Measurements from ENCODE around the gene RASAL2. TPM values are rescaled to one million over a fixed set of nuclear protein-coding genes. Genes with fewer than 3 reads are reported as not detected.
"Not testable (repeated sequence)": the region's sequence is repeated elsewhere in the genome, so short reads cannot be mapped to it uniquely, and the experiment has no call there.

The RASAL2 gene
- total RNA-seq, 4 donors from 2014 or later = 26.0 to 51.4 (median 31.0) TPM

DNA sequence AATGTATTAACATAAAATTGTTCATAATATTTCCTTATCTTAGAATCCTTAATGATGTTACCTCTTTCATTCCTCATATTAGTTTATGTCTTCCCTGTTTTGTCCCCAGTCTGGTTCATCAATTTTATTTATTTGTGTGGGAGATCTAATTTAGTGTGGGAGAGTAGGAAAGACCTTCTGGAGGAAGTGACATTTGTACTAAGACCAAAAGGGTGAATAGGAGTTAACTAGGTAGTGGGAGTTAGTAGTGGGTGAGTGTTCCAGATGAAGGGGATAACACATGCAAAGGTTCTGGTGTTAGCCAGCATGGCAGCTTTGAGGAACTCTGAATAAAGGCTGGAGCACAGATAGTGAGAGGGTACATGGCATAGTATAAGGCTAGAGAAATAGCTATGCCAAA is 21.4 kb downstream of the RASAL2 start:
- TF ChIP-seq POLR2A (IDR thresholded peaks at IDR 0.05) = no peak
- no peak for TF ChIP-seq CTCF (IDR thresholded peaks at IDR 0.05)
- no peak for DNase-seq (ENCODE audit: low spot score in 2 of 2)
- H3K4me3 ChIP-seq (ENCODE audit: low read depth, poor library complexity, severe bottlenecking) = no peak overlapping the region
- intact Hi-C loops (cut with DNase I; ENCODE audit: low total_unique reads) = no loop called here

GRCh38 chr1:178118524-178118923 is 24.6 kb downstream of the RASAL2 start:
- TF ChIP-seq POLR2A (IDR thresholded peaks at IDR 0.05) (no peak), CTCF (IDR thresholded peaks at IDR 0.05) (no peak)
- no peak overlapping the region for H3K4me3 ChIP-seq (ENCODE audit: low read depth, poor library complexity, severe bottlenecking)
- DNase-seq (ENCODE audit: low spot score in 2 of 2) = no peak
- intact Hi-C loops (cut with DNase I; ENCODE audit: low total_unique reads) = no loop called here
- WGBS, 2 donors = 98 to 99% methylated on average over 4 of the region's 4 CpGs

- no peak overlapping the region for H3K4me3 ChIP-seq (ENCODE audit: low read depth, poor library complexity, severe bottlenecking)
- 38 to 40% methylated on average over 5 of the region's 5 CpGs for WGBS, 2 donors
- no peak for TF ChIP-seq POLR2A (IDR thresholded peaks at IDR 0.05)
- TF ChIP-seq CTCF (IDR thresholded peaks at IDR 0.05) = no peak
- no peak for DNase-seq (ENCODE audit: low spot score in 2 of 2)
- intact Hi-C loops (cut with DNase I; ENCODE audit: low total_unique reads) = no loop called here
Observed at GRCh38 chr1:178119628-178120027, 25.7 kb downstream of the RASAL2 start.

- intact Hi-C loops (cut with DNase I; ENCODE audit: low total_unique reads) = no loop called here
- TF ChIP-seq CTCF (IDR thresholded peaks at IDR 0.05) (no peak), POLR2A (IDR thresholded peaks at IDR 0.05) (no peak)
- DNase-seq (ENCODE audit: low spot score in 2 of 2) = no peak
- no peak overlapping the region for H3K4me3 ChIP-seq (ENCODE audit: low read depth, poor library complexity, severe bottlenecking)
- 88 to 96% methylated on average over 4 of the region's 4 CpGs for WGBS, 2 donors
Observed at GRCh38 chr1:178120088-178120487, 26.2 kb downstream of the RASAL2 start.

GRCh38 chr1:178120520-178121052 is 26.7 kb downstream of the RASAL2 start:
- H3K4me3 ChIP-seq (ENCODE audit: low read depth, poor library complexity, severe bottlenecking); DNase-seq (ENCODE audit: low spot score in 2 of 2); intact Hi-C loops (cut with DNase I; ENCODE audit: low total_unique reads): not testable (repeated sequence)
- 89 to 93% methylated on average over 7 of the region's 7 CpGs for WGBS, 2 donors

GRCh38 chr1:178121883-178122282 is 28.0 kb downstream of the RASAL2 start:
- no peak for TF ChIP-seq CTCF (IDR thresholded peaks at IDR 0.05)
- no peak for TF ChIP-seq POLR2A (IDR thresholded peaks at IDR 0.05)
- H3K4me3 ChIP-seq (ENCODE audit: low read depth, poor library complexity, severe bottlenecking) = no peak overlapping the region
- DNase-seq (ENCODE audit: low spot score in 2 of 2) = no peak

More at GRCh38 chr1:178121883-178122282, 28.0 kb downstream of the RASAL2 start:
- WGBS, 2 donors = 67 to 73% methylated on average over 4 of the region's 4 CpGs
- intact Hi-C loops (cut with DNase I; ENCODE audit: low total_unique reads) = no loop called here
